ENCODE data around the gene SIPA1L3.
"Not testable (repeated sequence)": the region's sequence is repeated elsewhere in the genome, so short reads cannot be mapped to it uniquely, and the experiment has no call there.

Gene SIPA1L3

GRCh38 chr19:37909661-37910199 is 2.7 kb downstream of the SIPA1L3 start:
- DNase-seq (ENCODE audit: low read depth): no peak

- DNase-seq (ENCODE audit: low read depth): no peak
Measured at GRCh38 chr19:37914908-37915307, 7.9 kb downstream of the SIPA1L3 start.

GRCh38 chr19:37920591-37921450 is 13.8 kb downstream of the SIPA1L3 start:
- DNase-seq (ENCODE audit: low read depth): no peak

DNA sequence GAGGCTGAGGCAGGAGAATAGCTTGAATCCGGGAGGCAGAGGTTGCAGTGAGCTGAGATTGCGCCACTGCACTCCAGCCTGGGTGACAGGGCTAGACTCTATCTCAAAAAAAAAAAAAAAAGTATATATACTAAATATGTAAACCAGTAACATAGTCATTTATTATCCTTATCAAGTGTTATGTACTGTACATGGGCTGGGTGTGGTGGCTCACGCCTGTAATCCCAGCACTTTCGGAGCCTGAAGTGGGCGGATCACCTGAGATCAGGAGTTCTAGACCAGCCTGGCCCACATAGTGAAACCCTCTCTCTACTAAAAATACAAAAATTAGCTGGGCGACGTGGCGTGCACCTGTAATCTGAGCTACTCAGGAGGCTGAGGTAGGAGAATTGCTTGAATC is 17.6 kb downstream of the SIPA1L3 start:
- DNase-seq (ENCODE audit: low read depth): not testable (repeated sequence)

DNA sequence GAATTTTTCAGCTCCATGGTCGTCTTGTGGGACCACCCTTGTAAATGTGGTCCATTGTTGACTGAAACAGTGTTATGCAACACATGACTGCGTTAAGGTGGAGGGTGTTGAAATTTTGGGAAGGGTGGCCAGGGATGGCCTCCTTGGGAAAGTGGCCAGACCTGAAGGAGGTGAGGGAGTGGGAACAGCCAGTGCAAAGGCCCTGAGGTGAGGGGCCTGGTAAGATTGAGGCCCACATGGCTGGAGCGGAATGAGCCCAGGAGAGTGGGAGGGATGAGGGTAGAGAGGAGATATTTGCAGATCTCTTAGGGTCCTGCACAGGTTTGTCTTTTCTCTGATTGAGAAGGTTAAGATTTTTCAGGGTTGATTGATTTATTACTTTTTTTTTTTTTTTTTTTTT is 18.2 kb downstream of the SIPA1L3 start:
- DNase-seq (ENCODE audit: low read depth): no peak

- DNase-seq (ENCODE audit: low read depth): no peak
Measured at GRCh38 chr19:37926255-37926654, 19.2 kb downstream of the SIPA1L3 start.

- DNase-seq (ENCODE audit: low read depth): no peak
Measured at GRCh38 chr19:37926711-37927110, 19.7 kb downstream of the SIPA1L3 start.

- DNase-seq (ENCODE audit: low read depth): no peak
Measured at GRCh38 chr19:37928527-37929286, 21.7 kb downstream of the SIPA1L3 start.

- no peak for DNase-seq (ENCODE audit: low read depth)
Measured at GRCh38 chr19:37929355-37929923, 22.4 kb downstream of the SIPA1L3 start.

- no peak for DNase-seq (ENCODE audit: low read depth)
Measured at GRCh38 chr19:37930416-37930815, 23.4 kb downstream of the SIPA1L3 start.

DNA sequence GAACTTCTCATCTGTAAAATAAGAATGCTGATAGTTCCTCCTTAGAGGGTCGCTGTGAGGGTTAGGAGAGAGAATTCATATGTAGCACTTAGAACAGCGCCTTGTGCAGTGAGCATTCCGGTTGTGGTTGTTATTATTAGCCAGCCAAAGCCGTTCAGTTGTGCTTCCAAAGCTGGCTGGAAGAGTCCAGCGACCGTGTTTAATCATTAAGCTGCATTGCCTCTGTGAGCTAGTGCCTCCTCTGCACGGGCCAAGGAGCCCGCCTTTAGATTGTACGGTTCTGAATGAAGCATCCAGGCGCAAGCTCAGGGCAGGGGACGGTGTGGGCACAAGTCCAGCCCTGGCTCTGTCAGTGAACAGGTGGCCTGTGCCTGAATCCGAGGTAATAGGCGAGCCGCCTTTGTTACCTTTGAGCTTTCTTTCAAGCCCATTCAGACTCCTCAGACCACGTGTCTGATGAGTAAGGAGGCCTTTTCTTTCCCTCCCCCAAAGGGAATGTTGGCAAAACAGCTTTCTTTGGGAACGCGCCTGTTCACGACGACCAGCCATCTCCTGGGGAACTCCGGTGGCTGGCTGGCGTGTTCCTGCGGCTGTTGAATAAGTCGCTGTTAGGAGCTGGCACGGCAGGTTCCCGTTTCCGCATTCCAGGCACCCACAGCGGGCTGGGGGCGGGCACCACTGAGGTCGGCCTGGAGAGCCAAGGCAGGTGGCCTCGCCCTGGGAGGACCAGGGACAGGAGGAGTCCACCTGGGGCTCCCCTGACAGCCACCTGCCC is 25.1 kb downstream of the SIPA1L3 start:
- DNase-seq (ENCODE audit: low read depth): no peak

GRCh38 chr19:37932985-37933936 is 26.3 kb downstream of the SIPA1L3 start:
- no peak for DNase-seq (ENCODE audit: low read depth)

- no peak for DNase-seq (ENCODE audit: low read depth)
Measured at GRCh38 chr19:37933937-37934358, 26.9 kb downstream of the SIPA1L3 start.

DNA sequence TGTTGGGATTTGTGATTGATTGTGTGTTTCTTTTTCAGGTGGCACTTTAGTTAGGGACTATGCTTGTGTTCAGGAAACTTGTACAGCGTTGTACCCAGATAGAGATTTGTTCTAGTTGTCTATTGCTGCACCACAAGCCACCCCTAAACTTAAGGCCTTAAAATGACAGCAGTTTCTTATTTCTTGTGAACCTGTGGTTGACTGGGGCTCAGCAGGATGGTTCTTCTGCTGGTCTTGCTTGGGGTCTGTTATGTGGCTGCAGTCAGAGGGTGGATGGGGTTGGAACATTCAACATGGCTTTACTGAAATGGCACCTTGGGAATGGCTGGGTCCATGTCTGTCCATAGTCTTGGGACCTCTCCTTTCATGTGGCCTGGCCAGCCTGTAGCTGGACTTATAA is 28.3 kb downstream of the SIPA1L3 start:
- no peak for DNase-seq (ENCODE audit: low read depth)

DNA sequence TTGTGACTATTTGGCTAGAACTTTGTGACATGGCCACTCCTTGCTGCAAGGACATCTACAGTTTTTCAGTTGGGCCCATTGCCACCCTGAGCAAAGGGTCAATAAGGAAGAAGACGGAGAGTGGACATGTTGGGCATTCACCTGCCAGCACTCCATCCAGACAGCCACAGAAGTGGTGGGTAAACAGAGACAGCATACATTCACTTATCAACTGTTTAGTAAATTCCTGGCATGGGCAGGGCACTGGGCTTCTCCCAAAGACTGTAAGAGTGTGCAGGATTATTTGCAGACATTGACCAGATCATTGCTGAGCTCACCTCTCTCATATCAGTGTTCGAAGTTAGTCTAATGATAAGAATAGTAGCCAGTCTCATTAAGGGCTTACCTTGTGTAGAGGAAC is 29.2 kb downstream of the SIPA1L3 start:
- DNase-seq (ENCODE audit: low read depth): no peak

- no peak for DNase-seq (ENCODE audit: low read depth)
Measured at GRCh38 chr19:37936886-37937285, 29.9 kb downstream of the SIPA1L3 start.

GRCh38 chr19:37938353-37938752 is 31.3 kb downstream of the SIPA1L3 start:
- DNase-seq (ENCODE audit: low read depth): no peak

- DNase-seq (ENCODE audit: low read depth): no peak
Measured at GRCh38 chr19:37941782-37942515, 34.9 kb downstream of the SIPA1L3 start.

DNA sequence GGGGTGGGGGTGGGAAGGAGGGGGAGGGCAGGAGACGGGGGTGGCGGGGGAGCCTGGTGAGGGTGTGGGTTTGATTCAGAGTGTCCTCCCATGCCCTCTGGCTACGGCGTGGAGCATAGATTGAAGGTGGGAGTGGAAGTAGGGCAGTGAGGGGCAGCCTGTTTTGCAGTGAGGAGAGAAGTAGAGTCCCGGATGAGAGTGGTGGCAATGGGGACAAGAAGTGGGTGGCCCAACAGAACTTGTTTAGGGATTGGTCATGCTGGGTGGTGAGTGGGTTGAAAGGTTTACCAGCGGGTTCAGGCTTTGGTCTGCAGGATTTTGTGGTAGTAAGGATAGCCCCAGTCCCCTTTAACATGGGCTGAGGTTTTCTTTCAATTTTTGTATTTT is 35.5 kb downstream of the SIPA1L3 start:
- no peak for DNase-seq (ENCODE audit: low read depth)

GRCh38 chr19:37943480-37943879 is 36.5 kb downstream of the SIPA1L3 start:
- DNase-seq (ENCODE audit: low read depth): no peak

All from activated T-helper 1 cell treated with Interleukin-2 at 50 U/mL for 16 hours (primary cell).